Urinary bladder (tissue), 4 donors: ENCODE measurements around the gene CUL1. TPM values are rescaled to one million over a fixed set of nuclear protein-coding genes. Genes with fewer than 3 reads are reported as not detected.

ENCODE experiments used
- DNase-seq: peaks from one replicate; pipeline ENCODE4 v3.0.0-alpha.2; 2015; ENCODE audit errors: extremely low spot score
- H3K27ac ChIP-seq: one replicate; pipeline ENCODE4 v1.5.1; 2013; ENCODE audit warnings: low read depth, mild to moderate bottlenecking, moderate library complexity
- H3K36me3 ChIP-seq: one replicate; pipeline ENCODE4 v1.6.1; 2013; ENCODE audit warnings: mild to moderate bottlenecking, moderate library complexity; ENCODE audit not compliant: insufficient read depth
- H3K4me1 ChIP-seq: one replicate; pipeline ENCODE4 v1.6.1; 2013; ENCODE audit warnings: mild to moderate bottlenecking, moderate library complexity; ENCODE audit not compliant: insufficient read depth
- H3K4me3 ChIP-seq: one replicate; pipeline ENCODE4 v1.5.1; 2013; ENCODE audit warnings: low read depth, low read length
- WGBS: extraction: QIAGEN DNeasy Blood & Tissue Kit; methylation state at CpG from one replicate; pipeline ENCODE4 v1.1.7; 2013; 5-methylcytosine and 5-hydroxymethylcytosine counted together
- polyA plus RNA-seq: library from polyadenylated mRNA; stranded (reverse); fragments of 200-250 nt; gene quantifications from one replicate; pipeline ENCODE4 v1.2.3, GENCODE V29; 2013
- total RNA-seq: library from RNA; depleted of rRNA; stranded (reverse); fragments of >200 nt; gene quantifications from one replicate; pipeline ENCODE4 v1.2.3, GENCODE V29; 2014
- donor health status: healthy with polysubstance abuse.
- donor health status: healthy.

The CUL1 gene
- total and polyA plus RNA-seq, 2 donors = 48.4 to 49.8 TPM

DNA sequence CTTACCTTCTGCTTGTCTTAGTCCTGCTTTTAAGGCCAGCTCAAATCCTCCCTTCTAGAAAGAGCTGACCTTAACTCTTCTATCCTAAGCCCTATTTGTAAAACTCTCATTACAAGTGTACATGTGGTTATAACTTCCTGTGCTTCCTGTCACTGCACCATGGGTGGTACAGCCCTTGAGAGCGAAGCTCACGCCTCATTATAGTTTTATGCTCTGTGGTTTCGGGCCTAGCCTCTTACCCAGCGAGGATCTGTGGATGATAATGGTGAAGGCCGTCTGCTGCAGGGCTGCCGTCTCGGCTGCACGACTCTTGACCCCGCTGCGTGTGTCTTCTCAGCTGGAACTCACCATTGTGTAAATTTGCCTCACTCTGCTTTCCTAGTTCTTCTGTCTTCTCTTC lies 74.6 kb downstream of the CUL1 start:
- H3K36me3 ChIP-seq = peaks cover 4% of the 10 kb centered on the region
- DNase-seq = no peak
- 73% methylated on average over 10 of the region's 10 CpGs for whole genome bisulfite sequencing

DNA sequence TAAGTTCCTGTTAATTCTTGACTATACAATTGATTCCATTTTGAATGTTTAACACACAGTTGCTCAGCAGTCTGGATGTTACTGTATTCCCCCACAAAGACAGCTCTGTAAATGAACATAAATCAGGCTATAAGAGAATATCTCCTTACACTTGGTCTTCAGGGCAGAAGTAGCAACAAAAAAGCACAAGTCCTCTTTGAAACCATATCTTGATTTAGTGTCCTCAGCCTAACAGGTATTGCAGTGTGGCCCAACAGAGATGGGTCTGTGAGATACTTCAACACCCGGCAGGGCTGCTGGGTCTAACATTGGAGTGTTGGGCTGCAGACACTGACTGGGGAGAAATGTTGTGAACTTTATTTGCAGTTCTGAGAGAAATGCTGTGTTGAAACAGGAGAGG lies 75.8 kb downstream of the CUL1 start:
- no peak for DNase-seq
- Histone ChIP-seq H3K36me3 (no peaks in the 10 kb centered on the region), H3K4me1 (no peaks in the 10 kb centered on the region), H3K27ac (no peak overlapping the region), H3K4me3 (no peak overlapping the region)
- WGBS = 95% methylated on average over 1 of the region's 1 CpG

More for the DNA sequence above, 74.6 kb downstream of the CUL1 start:
- no peak overlapping the region for H3K4me3 ChIP-seq
- no peak overlapping the region for H3K27ac ChIP-seq
- no peaks in the 10 kb centered on the region for H3K4me1 ChIP-seq

DNA sequence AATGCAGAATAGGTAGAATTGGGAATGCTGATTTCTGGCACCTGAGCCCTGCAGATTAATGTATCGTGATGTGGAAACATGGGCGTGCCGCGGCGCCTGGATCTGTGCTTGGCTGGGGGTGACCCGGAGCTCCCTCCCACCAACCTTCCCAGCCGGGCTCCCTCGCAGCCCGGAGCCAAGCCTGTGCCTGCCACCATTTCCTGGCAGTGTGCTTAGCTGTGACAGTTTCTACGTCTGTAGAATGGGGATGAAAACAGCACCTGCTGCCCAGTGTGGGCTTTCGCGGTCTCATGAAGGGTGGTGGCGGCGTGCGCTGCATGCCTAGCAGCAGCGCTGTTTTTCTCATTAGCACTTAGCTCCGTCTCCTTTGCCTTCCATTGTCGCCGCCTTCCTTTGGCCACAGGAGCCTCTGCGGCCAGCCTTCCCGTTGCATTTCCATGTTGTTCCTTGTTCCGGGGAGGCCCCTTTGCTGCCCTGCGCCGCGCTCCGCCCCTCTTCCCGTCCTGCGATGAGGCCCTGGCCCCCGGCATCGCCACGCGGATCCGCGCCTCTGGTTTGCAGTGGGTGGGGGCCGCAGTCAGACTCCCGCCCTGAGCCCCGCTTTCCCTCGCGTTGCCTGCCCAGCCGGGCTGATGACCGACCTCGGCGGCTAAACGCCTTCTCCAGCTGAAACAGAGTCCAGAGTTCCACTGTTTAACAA lies 84.2 kb downstream of the CUL1 start:
- no peak for DNase-seq
- 83% methylated on average over 44 of the region's 44 CpGs for WGBS
- Histone ChIP-seq H3K36me3 (peaks cover 5% of the 10 kb centered on the region), H3K4me3 (no peak overlapping the region), H3K27ac (no peak overlapping the region), H3K4me1 (no peaks in the 10 kb centered on the region)

DNA sequence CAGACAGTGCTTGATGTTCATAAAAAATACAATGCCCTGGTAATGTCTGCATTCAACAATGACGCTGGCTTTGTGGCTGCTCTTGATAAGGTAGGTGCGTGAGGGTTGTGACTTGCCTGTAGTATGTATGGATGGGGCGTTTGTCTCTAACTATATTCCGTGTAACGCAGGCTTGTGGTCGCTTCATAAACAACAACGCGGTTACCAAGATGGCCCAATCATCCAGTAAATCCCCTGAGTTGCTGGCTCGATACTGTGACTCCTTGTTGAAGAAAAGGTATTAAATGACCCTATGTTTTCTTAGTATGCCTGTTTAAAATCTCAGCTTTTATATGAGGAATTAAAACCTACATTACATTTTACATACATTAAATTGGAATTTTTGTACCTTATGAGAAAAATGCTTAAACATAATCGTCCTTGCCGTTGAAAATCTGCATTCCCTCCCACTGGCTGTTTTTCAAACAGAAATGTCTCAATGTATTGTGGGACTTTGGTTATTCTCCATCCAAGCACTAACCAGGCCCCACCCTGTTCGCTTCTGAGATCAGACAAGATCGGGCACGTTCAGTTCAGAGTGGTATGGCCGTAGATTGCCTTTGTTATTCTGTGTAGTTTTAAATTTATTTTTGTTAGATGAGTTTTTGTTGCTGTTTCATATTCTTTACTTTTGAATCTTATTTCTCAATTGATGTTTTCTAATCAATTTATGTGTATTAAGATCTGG lies 85.3 kb downstream of the CUL1 start:
- 88% methylated on average over 15 of the region's 15 CpGs for WGBS
- Histone ChIP-seq H3K27ac (no peak overlapping the region), H3K4me1 (no peaks in the 10 kb centered on the region), H3K36me3 (peaks cover 11% of the 10 kb centered on the region), H3K4me3 (no peak overlapping the region)
- DNase-seq = peak; percentile 54

DNA sequence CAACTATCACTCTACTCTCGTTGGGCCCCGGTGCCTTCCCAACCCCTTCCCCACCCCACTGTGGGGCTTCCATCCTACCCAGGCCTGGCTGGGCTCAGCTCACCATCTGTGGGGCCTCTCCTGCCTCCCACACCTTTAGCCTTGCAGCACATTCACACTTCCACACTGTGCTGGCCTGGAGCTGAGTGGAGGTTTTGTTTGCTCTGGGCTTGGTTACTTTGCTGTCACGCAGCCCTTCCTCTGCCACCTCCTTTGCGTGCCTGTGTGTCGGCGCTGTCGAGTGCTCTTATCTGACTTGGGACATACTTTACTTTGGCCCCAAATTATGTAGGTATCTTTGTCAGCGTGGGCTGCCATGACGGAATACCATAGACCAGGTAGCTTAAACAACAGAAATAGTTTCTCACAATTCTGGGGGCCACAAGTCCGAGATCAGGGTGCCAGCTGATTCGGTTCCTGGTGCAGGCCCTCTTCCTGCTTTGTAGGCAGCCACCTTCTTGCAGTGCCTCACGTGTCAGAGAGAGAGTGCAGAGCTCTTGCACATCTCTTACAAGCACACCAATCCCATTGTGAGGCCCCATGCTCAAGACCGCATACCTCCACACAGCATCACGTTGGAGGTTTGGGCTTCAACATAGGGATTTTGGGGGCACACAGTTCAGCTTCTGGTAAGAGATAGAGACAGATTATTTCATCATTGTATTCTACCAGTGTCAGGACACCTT lies 89.0 kb downstream of the CUL1 start:
- Histone ChIP-seq H3K27ac (no peak overlapping the region), H3K4me3 (no peak overlapping the region), H3K36me3 (peaks cover 16% of the 10 kb centered on the region), H3K4me1 (no peaks in the 10 kb centered on the region)
- 91% methylated on average over 14 of the region's 14 CpGs for WGBS
- DNase-seq = no peak

DNA sequence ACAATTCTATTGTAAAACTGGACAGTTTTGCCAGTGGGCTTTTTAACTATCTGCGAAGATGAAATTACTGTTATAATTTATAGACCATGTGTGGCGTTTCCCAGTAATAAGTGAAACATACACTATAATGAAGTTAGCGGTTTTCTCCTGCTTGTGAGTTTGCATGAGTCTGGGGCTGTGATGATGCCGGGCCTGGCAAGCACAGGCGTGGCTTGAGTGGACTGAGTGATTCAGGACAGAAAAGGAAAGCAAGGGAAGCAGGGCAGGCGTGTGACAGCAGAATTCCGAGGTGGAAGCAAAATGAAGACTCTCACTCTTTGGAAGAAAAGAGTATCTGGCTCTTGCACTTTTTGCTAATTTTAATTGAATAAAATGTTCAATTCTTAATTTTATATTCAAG lies 90.5 kb downstream of the CUL1 start:
- DNase-seq = no peak
- Histone ChIP-seq H3K36me3 (peaks cover 16% of the 10 kb centered on the region), H3K4me3 (no peak overlapping the region), H3K4me1 (no peaks in the 10 kb centered on the region), H3K27ac (no peak overlapping the region)
- 88% methylated on average over 7 of the region's 7 CpGs for whole genome bisulfite sequencing

DNA sequence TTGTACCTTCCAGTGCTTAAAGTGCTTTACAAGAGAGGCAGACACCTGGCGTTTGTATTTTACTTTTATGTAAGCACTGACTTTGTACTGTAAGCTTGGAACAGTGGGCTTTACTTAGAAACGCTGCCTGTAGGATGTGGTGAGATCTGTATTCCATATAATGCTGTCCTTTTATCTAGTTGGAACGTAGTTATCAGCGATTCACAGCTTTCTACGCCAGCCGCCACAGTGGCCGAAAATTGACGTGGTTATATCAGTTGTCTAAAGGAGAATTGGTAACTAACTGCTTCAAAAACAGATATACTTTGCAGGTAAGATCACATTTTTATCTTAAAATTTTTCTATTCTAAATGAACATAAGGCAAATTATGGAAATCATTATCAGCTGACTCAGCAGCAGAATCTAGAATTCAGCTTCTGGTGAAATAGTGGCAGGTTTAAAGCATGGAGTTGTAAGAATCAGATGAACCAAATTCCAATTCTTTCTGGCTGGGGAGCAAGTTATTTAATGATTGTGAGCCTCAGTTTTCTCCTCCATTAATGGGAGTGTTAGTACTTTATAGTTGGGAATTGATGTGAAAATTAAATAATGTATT lies 91.5 kb downstream of the CUL1 start:
- Histone ChIP-seq H3K27ac (no peak overlapping the region), H3K4me1 (no peaks in the 10 kb centered on the region), H3K4me3 (no peak overlapping the region), H3K36me3 (peaks cover 16% of the 10 kb centered on the region)
- WGBS = 93% methylated on average over 8 of the region's 8 CpGs
- no peak for DNase-seq

DNA sequence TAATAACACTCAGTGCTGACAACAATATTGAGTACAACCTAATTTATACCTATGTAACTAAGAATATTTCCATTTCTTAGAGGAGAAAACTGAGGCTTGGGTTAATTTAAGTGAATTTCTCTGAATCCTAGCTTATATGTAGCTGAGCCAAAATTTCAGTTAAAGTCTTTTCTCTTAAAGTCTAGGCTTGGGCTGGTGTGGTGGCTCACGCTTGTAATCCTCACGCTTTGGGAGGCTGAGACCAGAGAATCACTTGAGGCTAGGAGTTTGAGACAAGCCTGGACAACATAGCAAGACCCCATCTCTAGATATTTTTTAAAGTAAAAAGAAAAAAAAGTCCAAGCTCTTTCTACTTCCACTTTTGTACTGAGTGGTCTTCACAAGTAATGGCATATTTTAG lies 92.1 kb downstream of the CUL1 start:
- 98% methylated on average over 2 of the region's 2 CpGs for WGBS
- H3K4me1 ChIP-seq = no peaks in the 10 kb centered on the region
- no peak overlapping the region for H3K27ac ChIP-seq
- no peak for DNase-seq
- H3K36me3 ChIP-seq = peaks cover 16% of the 10 kb centered on the region
- H3K4me3 ChIP-seq = no peak overlapping the region

DNA sequence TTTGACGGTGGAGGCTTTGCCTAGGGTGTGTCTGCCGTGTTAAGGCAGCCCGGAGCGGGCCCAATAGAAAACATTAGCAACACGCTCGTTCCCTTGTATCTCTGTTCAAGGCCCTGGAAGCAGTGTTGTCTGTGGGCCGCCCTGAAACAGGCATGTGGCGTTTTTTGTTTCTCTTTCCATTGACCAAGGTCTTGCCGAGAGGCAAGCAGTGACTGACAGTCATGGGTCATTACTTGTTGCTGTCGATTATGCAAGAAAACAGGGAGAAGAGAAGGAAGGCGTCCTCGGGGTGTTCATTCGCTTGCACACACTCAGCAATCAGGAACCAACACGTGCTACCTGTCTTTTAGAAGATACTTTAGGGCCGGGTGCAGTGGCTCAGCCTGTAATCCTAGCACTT lies 92.8 kb downstream of the CUL1 start:
- no peak overlapping the region for H3K4me3 ChIP-seq
- no peak for DNase-seq
- peaks cover 16% of the 10 kb centered on the region for H3K36me3 ChIP-seq
- WGBS = 94% methylated on average over 15 of the region's 15 CpGs
- no peak overlapping the region for H3K27ac ChIP-seq
- H3K4me1 ChIP-seq = no peaks in the 10 kb centered on the region

DNA sequence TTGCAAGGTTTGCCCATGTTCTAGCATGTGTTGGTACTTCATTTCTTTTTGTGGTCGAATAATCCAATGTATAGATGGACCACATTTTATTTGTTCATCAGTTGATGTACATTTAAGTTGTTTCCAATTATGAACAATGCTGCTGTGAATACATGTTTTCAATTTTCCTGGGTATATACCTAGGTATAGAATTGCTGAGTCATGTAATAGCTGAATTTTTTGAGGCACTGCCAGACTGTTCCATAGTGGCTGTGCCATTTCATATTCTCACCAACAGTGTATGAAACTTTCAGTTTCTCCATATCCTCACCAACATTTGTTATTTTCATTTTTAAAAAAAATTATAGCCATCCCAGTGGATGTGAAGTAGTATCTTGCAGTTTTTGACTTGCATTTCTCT lies 94.9 kb downstream of the CUL1 start:
- 96% methylated on average over 1 of the region's 1 CpG for WGBS

DNA sequence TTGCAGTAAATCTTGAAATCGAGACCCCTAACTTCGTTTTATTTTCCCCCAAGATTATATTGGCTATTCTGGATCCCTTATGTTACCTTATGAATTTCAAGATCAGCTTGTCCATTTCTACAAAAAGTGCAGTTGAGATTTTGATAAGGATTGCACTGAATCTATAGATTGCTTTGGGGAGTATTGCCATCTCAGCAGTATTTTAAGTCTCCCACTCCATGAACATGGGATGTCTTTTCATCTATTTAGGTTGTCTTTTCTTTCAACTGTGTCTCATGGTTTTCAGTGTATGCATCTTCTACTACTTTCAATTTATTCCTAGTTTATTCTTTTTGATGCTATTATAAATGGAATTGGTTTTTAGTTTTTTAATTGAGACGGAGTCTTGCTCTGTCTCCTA lies 95.8 kb downstream of the CUL1 start:
- DNase-seq = no peak
- Histone ChIP-seq H3K4me1 (no peaks in the 10 kb centered on the region), H3K36me3 (peaks cover 9% of the 10 kb centered on the region), H3K27ac (no peak overlapping the region), H3K4me3 (no peak overlapping the region)
- WGBS = 98% methylated on average over 3 of the region's 3 CpGs

More for the DNA sequence above, 94.9 kb downstream of the CUL1 start:
- no peak for DNase-seq
- Histone ChIP-seq H3K4me3 (no peak overlapping the region), H3K4me1 (no peaks in the 10 kb centered on the region), H3K27ac (no peak overlapping the region), H3K36me3 (peaks cover 11% of the 10 kb centered on the region)

DNA sequence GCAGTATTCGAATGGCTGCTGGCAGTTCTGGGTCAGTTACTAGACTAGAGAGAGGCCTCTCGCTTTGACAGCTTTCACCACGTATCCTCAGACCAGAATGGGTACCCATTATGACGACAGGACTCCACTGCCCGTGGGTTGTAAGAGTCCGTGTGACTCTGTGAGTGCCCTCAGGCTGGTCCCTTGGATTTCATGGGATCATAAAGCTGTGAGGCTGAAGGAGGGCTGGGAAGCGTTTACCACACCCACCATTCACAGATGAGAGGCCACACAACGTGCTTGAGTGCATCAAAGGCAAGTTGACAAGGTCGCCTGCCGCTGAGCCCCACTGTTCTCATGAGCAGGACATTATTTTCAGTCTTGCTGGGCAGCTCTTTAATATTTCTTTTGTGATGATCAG lies 98.1 kb downstream of the CUL1 start:
- DNase-seq = no peak
- Histone ChIP-seq H3K27ac (no peak overlapping the region), H3K4me3 (no peak overlapping the region), H3K4me1 (no peaks in the 10 kb centered on the region), H3K36me3 (peaks cover 10% of the 10 kb centered on the region)
- 66% methylated on average over 10 of the region's 10 CpGs for WGBS

DNA sequence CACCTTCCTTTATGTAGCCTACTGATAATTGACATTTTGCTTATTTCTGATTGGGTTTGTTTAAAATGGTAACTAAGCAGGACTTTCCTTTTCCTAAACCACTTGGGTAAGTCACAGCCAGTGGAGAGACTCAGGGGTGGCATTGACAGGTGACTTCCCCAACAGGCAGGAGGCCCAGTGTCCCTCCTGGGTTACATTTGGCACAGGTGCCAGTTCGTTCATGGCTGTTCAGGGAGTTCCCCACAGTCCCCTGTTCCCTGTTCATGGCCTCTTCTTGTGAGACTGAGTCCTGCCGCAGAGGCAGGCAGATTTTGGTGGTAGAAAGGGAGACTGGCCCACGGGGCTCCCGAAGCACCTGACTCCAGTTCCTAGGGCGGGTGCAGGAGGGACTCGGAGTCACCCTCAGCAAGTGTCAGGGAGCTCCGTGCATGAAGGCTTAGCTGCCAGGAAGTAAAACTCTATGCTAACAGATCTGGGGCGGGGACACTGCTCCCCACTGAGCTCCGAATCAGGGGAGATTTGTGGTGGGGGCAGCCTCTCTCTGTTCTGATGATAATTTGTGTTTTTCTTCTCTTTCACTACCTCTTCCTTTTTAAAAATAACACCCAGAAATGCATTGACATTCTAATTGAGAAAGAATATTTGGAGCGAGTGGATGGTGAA lies 101.3 kb downstream of the CUL1 start:
- Histone ChIP-seq H3K27ac (no peak overlapping the region), H3K36me3 (peaks cover 10% of the 10 kb centered on the region), H3K4me3 (no peak overlapping the region), H3K4me1 (no peaks in the 10 kb centered on the region)
- DNase-seq = no peak
- WGBS = 81% methylated on average over 10 of the region's 10 CpGs
